PC-3 (cell line): ENCODE measurements around the gene ZFP36L1.

Experiments used
- EZH2 ChIP-seq: fragments of 300-600 bp; sonication (generic); IDR thresholded peaks from one replicate; pipeline ENCODE4 v1.6.1; 2017; ENCODE audit warnings: antibody characterized with exemption, mild to moderate bottlenecking, low read length; ENCODE audit not compliant: unreplicated experiment
- EZH2phosphoT487 ChIP-seq: fragments of 300-600 bp; sonication (generic); IDR thresholded peaks from 2 replicates; pipeline ENCODE4 v1.6.1; 2018; ENCODE audit warnings: mild to moderate bottlenecking, antibody characterized with exemption, low read length, borderline replicate concordance
- TF ChIP-seq, protein P1 (sequence below): fragments of 300-600 bp; sonication (generic); conservative IDR thresholded peaks from 2 replicates; pipeline ENCODE4 v1.5.1; 2017; ENCODE audit warnings: antibody characterized with exemption, low read depth, mild to moderate bottlenecking, low read length

DNA sequence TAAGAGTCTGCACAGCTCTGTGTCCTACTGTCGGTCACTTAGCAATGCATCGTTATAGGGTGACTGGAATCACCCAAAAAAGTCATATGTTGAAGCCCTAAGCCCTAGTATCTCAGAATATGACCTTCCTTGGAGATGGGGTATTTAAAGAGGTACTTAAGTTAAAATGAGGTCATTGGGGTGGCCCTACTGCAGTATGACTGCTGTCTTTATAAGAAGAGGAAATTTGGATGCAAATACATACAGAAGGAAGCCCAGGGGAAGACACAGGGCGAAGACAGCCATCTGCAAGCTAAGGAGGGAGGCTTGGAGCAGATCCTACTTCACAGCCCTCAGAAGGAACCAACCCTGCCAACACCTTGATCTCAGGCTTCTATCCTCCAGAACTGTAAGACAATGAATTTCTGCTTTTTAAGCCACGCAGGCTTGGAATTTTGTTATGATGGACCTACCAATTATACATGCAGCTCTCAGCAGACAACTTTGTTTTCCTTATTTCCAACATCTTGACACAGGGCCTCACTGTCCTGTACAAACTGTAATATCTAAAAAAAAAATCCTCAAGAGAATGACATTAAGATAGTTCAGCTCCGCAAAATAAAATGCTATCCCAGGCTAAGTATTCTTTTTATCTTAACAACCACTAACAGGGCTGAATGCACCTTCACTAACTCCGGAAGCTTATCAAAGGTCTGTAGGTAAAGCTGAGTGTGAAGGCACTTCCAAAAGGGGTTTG lies 40.4 kb downstream of the ZFP36L1 start:
- TF ChIP-seq EZH2 (no peak), EZH2phosphoT487 (no peak)
- TF ChIP-seq, protein P1, sequence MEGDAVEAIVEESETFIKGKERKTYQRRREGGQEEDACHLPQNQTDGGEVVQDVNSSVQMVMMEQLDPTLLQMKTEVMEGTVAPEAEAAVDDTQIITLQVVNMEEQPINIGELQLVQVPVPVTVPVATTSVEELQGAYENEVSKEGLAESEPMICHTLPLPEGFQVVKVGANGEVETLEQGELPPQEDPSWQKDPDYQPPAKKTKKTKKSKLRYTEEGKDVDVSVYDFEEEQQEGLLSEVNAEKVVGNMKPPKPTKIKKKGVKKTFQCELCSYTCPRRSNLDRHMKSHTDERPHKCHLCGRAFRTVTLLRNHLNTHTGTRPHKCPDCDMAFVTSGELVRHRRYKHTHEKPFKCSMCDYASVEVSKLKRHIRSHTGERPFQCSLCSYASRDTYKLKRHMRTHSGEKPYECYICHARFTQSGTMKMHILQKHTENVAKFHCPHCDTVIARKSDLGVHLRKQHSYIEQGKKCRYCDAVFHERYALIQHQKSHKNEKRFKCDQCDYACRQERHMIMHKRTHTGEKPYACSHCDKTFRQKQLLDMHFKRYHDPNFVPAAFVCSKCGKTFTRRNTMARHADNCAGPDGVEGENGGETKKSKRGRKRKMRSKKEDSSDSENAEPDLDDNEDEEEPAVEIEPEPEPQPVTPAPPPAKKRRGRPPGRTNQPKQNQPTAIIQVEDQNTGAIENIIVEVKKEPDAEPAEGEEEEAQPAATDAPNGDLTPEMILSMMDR, result no peak
